ENCODE data around the gene KRT85. TPM values are rescaled to one million over a fixed set of nuclear protein-coding genes. Genes with fewer than 3 reads are reported as not detected.

KRT85 gene
- total RNA-seq, 2 experiments from 2014 or later, result not detected

DNA sequence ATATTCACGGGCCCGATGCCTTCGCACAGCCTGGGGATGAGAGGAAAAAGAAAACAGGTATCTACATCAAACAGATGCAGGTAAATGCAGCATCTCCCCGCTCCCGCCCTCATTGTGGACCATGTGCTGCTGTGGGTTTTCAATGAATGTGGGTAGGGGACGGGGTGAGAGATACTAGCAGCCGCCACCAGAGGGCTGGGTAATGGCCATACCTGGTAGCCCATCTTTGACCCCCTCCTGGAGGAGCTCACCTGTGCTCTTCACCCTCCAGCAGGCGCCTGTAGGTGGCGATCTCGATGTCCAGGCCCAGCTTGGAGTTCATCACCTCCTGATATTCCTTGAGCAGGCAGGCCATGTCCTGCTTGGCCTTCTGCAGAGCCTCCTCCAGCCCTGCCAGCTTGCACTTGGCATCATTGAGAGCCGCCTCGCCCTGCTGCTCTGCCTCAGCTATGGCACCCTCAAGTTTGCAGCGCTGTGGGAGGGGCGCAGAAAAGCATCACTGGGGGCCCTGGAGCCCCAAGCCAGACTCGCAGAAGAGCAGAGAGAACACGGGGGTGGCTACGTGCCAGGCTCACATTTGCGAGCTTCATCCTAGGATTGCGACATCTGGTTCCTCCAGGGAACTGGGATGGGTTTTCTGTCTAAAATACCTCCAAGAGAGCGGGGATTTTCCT, 28.6 kb upstream of the KRT85 start:
- intact Hi-C loops (cut with micrococcal nuclease; ENCODE audit: unreplicated experiment), result no loop called here
- Histone ChIP-seq H3K9me3 (ENCODE audit: low read length) (no peaks in the 10 kb centered on the region), H2AFZ (ENCODE audit: low read length) (no peak overlapping the region), H3K36me3 (ENCODE audit: insufficient read depth, low read length) (no peaks in the 10 kb centered on the region), H3K4me2 (ENCODE audit: low read length) (no peak overlapping the region), H4K20me1 (ENCODE audit: insufficient read depth, low read length) (no peaks in the 10 kb centered on the region), H3K9me2 (ENCODE audit: insufficient read depth, low read length) (no peaks in the 10 kb centered on the region), H3K4me3 (ENCODE audit: low read depth, low read length, poor library complexity, severe bottlenecking) (no peak overlapping the region), H3K4me1 (ENCODE audit: insufficient read depth, low read length, poor library complexity, severe bottlenecking) (no peaks in the 10 kb centered on the region), H3K79me2 (ENCODE audit: insufficient read depth, low read depth, low read length) (no peaks in the 10 kb centered on the region), H3K27ac (ENCODE audit: low read depth, low read length, poor library complexity, severe bottlenecking) (no peak overlapping the region)
- POLR2A ChIA-PET, result interaction anchor here (1.0 kb wide), 1 partner anchor 441 kb away, joined by 3 read pairs; no protein-coding TSS in a partner anchor
- no peak for TF ChIP-seq EZH2phosphoT487 (IDR thresholded peaks at IDR 0.05; ENCODE audit: borderline replicate concordance, low read depth, low read length)
- TF ChIP-seq, protein P1, sequence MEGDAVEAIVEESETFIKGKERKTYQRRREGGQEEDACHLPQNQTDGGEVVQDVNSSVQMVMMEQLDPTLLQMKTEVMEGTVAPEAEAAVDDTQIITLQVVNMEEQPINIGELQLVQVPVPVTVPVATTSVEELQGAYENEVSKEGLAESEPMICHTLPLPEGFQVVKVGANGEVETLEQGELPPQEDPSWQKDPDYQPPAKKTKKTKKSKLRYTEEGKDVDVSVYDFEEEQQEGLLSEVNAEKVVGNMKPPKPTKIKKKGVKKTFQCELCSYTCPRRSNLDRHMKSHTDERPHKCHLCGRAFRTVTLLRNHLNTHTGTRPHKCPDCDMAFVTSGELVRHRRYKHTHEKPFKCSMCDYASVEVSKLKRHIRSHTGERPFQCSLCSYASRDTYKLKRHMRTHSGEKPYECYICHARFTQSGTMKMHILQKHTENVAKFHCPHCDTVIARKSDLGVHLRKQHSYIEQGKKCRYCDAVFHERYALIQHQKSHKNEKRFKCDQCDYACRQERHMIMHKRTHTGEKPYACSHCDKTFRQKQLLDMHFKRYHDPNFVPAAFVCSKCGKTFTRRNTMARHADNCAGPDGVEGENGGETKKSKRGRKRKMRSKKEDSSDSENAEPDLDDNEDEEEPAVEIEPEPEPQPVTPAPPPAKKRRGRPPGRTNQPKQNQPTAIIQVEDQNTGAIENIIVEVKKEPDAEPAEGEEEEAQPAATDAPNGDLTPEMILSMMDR (conservative IDR thresholded peaks at IDR 0.05; ENCODE audit: low read length), result peak; percentile 74
- CTCF ChIA-PET (ENCODE audit: unreplicated experiment), result no interaction called here
- no TSS peak for BruUV-seq (replicated peaks)
- peak; percentile 33 for DNase-seq (ENCODE audit: low spot score)

DNA sequence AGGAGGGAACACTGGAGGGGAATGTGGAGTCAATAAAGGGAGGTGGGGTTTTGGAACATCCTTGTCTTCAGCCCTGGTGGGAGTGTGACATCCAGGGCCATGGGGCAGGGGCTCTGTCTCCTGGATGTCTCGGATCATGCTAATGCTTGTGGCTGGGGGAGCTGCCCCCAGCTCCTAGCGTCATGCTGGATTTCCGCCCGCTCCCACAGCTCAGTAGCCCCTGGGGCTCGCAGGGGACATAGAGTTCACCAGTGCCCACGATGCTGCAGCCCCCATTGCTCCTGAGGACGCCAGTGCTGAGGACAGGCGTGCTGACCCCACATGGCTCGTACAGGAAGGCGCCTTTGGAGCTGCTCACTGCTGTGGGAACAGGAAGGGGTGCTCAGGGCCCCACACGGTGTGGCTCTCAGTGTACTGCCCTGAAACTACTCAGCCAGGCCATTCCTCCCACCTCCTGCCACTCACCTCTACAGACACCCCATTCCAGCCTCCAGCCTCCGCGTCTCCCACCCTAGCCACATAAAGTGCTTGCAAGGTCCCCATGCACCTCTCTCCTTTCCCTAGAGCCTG, 27.6 kb upstream of the KRT85 start:
- POLR2A ChIA-PET, result interaction anchor here (1.0 kb wide), 1 partner anchor 440 kb away, joined by 3 read pairs; no protein-coding TSS in a partner anchor
- Histone ChIP-seq H3K9me3 (ENCODE audit: low read length) (no peaks in the 10 kb centered on the region), H3K4me2 (ENCODE audit: low read length) (no peak overlapping the region), H3K4me1 (ENCODE audit: insufficient read depth, low read length, poor library complexity, severe bottlenecking) (no peaks in the 10 kb centered on the region), H3K79me2 (ENCODE audit: insufficient read depth, low read depth, low read length) (no peaks in the 10 kb centered on the region), H3K36me3 (ENCODE audit: insufficient read depth, low read length) (no peaks in the 10 kb centered on the region), H2AFZ (ENCODE audit: low read length) (no peak overlapping the region), H3K9me2 (ENCODE audit: insufficient read depth, low read length) (no peaks in the 10 kb centered on the region), H3K27ac (ENCODE audit: low read depth, low read length, poor library complexity, severe bottlenecking) (no peak overlapping the region), H4K20me1 (ENCODE audit: insufficient read depth, low read length) (no peaks in the 10 kb centered on the region), H3K4me3 (ENCODE audit: low read depth, low read length, poor library complexity, severe bottlenecking) (no peak overlapping the region)
- intact Hi-C loops (cut with micrococcal nuclease; ENCODE audit: unreplicated experiment), result no loop called here
- no peak for TF ChIP-seq EZH2phosphoT487 (IDR thresholded peaks at IDR 0.05; ENCODE audit: borderline replicate concordance, low read depth, low read length)
- TF ChIP-seq, protein P1 (conservative IDR thresholded peaks at IDR 0.05; ENCODE audit: low read length), result no peak
- CTCF ChIA-PET (ENCODE audit: unreplicated experiment), result no interaction called here
- BruUV-seq (replicated peaks), result no TSS peak
- DNase-seq (ENCODE audit: low spot score), result no peak

DNA sequence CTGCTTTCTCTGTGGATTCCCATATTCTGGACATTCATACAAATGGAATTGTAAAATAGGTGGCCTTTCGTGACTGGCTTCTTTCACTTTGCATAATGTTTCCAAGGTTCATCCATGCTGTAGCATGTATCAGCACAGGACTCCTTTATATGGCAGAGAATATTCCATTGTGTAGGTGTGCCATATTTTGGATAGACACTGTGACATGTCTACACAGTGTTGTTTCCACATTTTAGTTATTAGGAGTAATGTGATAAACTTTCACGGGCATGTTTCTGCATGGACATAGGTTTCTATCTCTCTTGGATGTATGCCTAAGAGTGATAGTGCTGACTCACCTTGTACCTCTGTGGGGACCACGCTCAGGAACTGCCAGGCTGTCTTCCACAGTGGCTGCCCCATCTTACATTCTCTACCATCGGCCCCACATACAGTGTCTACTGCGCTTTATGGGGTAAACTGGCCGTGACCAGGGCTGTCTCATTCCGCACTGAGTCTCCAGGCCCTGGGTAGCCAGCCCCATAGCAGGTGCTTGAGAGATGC, 25.3 kb upstream of the KRT85 start:
- H3K9me3 ChIP-seq (ENCODE audit: low read length), result no peaks in the 10 kb centered on the region
- H3K9me2 ChIP-seq (ENCODE audit: insufficient read depth, low read length), result no peaks in the 10 kb centered on the region
- H2AFZ ChIP-seq (ENCODE audit: low read length), result no peak overlapping the region
- DNase-seq (ENCODE audit: low spot score), result no peak
- H3K27ac ChIP-seq (ENCODE audit: low read depth, low read length, poor library complexity, severe bottlenecking), result no peak overlapping the region
- intact Hi-C loops (cut with micrococcal nuclease; ENCODE audit: unreplicated experiment), result no loop called here
- no peaks in the 10 kb centered on the region for H3K4me1 ChIP-seq (ENCODE audit: insufficient read depth, low read length, poor library complexity, severe bottlenecking)
- H4K20me1 ChIP-seq (ENCODE audit: insufficient read depth, low read length), result no peaks in the 10 kb centered on the region
- TF ChIP-seq, protein P1 (conservative IDR thresholded peaks at IDR 0.05; ENCODE audit: low read length), result no peak
- no peak for TF ChIP-seq EZH2phosphoT487 (IDR thresholded peaks at IDR 0.05; ENCODE audit: borderline replicate concordance, low read depth, low read length)
- BruUV-seq (replicated peaks), result no TSS peak
- CTCF ChIA-PET (ENCODE audit: unreplicated experiment), result no interaction called here
- H3K79me2 ChIP-seq (ENCODE audit: insufficient read depth, low read depth, low read length), result no peaks in the 10 kb centered on the region
- H3K36me3 ChIP-seq (ENCODE audit: insufficient read depth, low read length), result no peaks in the 10 kb centered on the region
- H3K4me2 ChIP-seq (ENCODE audit: low read length), result no peak overlapping the region
- POLR2A ChIA-PET, result no interaction called here
- no peak overlapping the region for H3K4me3 ChIP-seq (ENCODE audit: low read depth, low read length, poor library complexity, severe bottlenecking)
